Astrocyte (in vitro differentiated cells and primary cell): ENCODE data around the gene BRD4.

Source experiments
- EZH2 ChIP-seq: IDR thresholded peaks from 2 replicates; pipeline ENCODE4 v1.6.1; 2012; ENCODE audit warnings: mild to moderate bottlenecking, low read length, inconsistent platforms; ENCODE audit not compliant: insufficient read depth
- TF ChIP-seq, protein P1 (sequence below): IDR thresholded peaks from 2 replicates; pipeline ENCODE4 v1.5.1; 2011; ENCODE audit warnings: low read depth, mild to moderate bottlenecking, inconsistent platforms, low read length, moderate library complexity; ENCODE audit not compliant: insufficient read depth

DNA sequence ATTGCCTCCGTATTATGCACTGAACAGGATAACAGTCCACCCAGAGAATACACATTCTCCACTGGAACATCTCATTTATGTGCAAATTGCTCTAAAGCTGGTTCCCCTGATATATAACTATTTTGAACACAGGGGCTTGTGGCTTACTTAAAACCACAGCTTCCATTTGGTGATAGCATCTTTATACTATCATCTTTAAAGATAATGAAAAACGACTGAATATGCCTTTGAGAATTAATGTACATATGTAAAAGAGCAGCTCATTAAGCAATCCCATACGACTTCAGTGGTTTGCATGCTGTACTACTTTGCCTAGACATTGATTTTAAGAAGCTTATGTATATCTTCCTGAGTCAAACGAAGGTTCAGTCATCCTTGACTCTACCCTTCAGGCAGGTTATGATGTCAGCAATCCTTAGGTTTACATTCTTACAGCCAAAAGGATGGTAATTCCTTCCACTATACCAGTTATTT, 40.8 kb downstream of the BRD4 start:
- TF ChIP-seq, protein P1, sequence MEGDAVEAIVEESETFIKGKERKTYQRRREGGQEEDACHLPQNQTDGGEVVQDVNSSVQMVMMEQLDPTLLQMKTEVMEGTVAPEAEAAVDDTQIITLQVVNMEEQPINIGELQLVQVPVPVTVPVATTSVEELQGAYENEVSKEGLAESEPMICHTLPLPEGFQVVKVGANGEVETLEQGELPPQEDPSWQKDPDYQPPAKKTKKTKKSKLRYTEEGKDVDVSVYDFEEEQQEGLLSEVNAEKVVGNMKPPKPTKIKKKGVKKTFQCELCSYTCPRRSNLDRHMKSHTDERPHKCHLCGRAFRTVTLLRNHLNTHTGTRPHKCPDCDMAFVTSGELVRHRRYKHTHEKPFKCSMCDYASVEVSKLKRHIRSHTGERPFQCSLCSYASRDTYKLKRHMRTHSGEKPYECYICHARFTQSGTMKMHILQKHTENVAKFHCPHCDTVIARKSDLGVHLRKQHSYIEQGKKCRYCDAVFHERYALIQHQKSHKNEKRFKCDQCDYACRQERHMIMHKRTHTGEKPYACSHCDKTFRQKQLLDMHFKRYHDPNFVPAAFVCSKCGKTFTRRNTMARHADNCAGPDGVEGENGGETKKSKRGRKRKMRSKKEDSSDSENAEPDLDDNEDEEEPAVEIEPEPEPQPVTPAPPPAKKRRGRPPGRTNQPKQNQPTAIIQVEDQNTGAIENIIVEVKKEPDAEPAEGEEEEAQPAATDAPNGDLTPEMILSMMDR, result no peak
- TF ChIP-seq EZH2, result no peak
